Measurements from ENCODE around the gene SEPHS2.
"Not testable (repeated sequence)": the region's sequence is repeated elsewhere in the genome, so short reads cannot be mapped to it uniquely, and the experiment has no call there.

The SEPHS2 gene

GRCh38 chr16:30464078-30464477 lies 18.4 kb upstream of the SEPHS2 start:
- no peak for DNase-seq (ENCODE audit: low read depth)

DNA sequence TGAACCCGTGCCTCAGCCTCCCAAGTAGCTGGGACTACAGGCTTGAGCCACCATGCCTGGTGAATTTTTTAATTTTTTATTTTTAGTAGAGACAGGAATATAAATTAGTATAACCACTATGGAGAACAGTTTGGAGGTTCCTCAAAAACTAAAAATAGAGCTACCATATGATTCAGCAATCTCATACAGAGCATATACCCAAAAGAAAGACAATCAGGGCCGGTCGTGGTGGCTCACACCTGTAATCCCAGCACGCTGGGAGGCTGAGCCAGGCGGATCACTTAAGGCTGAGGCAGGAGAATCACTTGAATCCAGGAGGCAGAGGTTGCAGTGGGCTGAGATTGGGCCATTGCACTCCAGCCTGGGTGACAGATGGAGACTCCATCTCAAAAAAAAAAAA lies 15.8 kb upstream of the SEPHS2 start:
- not testable (repeated sequence) for DNase-seq (ENCODE audit: low read depth)

DNA sequence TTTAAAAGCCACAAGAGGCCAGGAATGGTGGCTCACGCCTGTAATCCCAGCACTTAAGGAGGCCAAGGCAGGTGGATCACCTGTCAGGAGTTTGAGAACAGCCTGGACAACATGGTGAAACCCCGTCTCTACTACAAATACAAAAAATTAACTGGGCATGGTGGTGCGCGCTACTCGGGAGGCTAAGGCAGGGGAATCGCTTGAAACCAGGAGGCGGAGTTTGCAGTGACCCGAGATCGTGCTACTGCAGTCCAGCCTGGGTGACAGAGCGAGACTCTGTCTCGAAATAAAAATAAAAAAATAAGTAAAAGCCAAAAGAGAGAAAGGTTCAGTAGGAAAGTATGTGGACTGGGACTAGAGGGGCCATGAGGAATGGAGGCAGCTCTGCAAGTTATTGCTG lies 13.8 kb upstream of the SEPHS2 start:
- no peak for DNase-seq (ENCODE audit: low read depth)

DNA sequence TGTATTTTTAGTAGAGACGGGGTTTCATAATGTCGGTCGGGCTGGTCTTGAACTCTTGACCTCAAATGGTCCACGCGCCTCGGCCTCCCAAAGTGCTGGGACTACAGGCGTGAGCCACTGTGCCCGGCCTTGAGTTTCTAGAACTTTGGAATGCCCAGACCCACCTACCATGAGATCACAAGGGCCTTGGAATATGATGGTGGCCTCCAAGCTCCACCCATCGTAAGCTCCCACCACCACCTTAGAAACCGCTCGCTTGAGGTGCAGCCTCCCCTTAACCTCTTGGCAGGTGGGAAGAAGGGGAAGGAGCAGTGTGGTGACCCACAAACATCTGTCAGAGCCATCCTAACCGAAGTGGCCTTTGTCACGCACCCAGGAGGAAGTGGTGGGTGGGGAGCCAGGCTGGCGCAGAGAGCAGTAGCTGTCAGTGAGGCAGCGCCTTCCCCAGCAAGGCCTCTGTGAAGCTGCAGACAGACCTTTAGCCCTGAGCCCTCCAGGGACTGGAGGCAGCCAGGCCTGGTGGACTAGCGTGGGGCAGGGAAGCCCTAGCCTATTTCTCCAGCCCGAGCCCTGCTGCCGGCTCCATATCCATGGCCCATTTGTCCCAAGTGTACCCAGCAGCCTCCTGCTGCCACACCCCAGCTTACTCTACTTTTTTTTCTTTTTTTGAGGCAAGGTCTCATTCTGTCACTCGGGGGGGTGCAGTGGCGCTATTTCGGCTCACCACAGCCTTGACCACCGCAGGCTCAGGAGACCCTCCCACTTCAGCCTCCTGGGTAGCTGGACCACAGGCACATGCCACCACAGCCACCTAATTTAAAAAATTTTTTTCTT lies 13.1 kb upstream of the SEPHS2 start:
- no peak for DNase-seq (ENCODE audit: low read depth)

GRCh38 chr16:30457743-30458560 lies 12.3 kb upstream of the SEPHS2 start:
- no peak for DNase-seq (ENCODE audit: low read depth)

- DNase-seq (ENCODE audit: low read depth) = no peak
These were observed 11.6 kb upstream of the SEPHS2 start for GRCh38 chr16:30457256-30457655.

DNA sequence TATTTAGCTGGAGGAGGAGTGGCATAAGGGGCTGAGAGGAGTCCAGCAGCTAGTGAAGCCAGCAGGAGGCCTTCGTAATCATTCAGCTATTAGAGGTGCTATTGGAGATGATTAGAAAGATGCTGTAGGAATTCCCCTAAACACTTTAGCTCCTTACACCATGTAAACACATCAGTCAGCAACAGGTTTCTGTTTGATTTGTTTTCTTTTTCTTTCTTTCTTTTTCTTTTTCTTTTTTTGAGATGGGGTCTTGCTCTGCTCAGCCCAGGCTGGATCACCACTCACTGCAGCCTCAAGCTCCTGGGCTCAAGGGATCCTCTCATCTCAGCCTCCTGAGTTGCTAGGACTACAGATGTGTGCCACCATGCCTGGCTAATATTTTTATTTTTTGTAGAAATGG lies 10.6 kb upstream of the SEPHS2 start:
- DNase-seq (ENCODE audit: low read depth) = no peak

GRCh38 chr16:30452709-30453580 lies 7.3 kb upstream of the SEPHS2 start:
- not testable (repeated sequence) for DNase-seq (ENCODE audit: low read depth)

- no peak for DNase-seq (ENCODE audit: low read depth)
These were observed 3.4 kb upstream of the SEPHS2 start for GRCh38 chr16:30449116-30449435.

- DNase-seq (ENCODE audit: low read depth) = no peak
These were observed 2.0 kb upstream of the SEPHS2 start for GRCh38 chr16:30447512-30448226.

DNA sequence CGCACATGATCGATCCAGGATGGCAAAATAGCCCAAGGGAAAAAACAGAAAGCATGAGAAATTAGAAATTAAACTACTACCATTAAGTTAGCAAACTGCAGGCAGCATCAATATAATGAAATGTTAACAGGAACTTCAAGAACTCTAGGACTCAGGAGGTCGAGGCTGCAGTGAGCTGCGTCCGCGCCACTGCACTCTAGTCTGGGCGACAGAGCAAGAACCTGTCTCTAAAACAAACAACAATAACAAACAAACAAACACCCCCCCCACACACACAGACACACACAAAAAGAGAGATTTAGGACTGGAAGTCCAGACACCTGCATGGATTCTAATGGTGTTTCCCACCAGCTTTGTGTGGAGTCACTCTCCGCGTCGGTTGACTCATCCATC lies 525 bp upstream of the SEPHS2 start:
- DNase-seq (ENCODE audit: low read depth) = no peak

DNA sequence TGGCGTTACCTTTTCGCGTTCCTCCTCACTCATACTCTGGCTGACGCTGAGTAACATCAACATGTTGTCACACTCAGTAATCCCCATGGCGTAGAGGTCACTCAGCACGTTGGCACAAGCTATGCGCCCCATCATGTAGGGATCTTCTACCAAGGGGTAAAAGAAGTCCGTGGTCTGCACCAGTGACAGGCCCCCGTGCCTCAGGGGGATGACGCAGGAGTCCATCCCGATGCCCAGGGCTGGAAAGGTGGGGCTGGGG lies 596 bp downstream of the SEPHS2 start:
- no peak for DNase-seq (ENCODE audit: low read depth)

- DNase-seq (ENCODE audit: low read depth) = no peak
These were observed 1.2 kb downstream of the SEPHS2 start for GRCh38 chr16:30444231-30445148.

GRCh38 chr16:30443631-30444030 lies 2.0 kb downstream of the SEPHS2 start:
- no peak for DNase-seq (ENCODE audit: low read depth)

DNA sequence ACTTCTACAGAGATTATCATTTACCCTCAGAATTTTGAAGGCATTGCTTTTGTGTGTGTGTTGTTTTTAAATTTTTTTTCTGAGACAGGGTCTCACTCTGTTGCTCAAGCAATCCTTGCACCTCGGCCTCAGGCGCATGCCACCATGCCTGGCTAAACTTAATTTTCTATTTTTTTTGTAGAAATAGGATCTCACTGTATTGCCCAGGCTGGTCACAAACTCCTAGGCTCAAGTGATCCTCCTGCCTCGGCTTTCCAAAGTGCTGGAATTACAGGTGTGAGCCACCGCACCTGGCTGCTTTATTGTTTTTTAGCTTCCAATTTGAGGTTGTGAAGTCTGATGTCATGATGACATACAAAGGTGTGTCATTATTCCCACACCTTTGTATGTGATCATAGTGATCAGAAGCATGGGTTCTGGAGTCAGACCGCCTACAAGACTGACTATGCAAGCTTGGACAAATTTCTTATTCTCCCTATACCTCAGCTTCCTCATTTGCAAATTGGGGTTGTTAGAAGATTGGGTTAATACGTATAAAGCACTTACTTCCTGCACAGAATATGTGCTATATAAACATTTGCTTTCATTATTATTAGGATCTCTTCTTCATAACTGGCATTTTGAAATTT lies 5.8 kb downstream of the SEPHS2 start:
- DNase-seq (ENCODE audit: low read depth) = no peak

- DNase-seq (ENCODE audit: low read depth) = no peak
These were observed 6.8 kb downstream of the SEPHS2 start for GRCh38 chr16:30438835-30439234.

DNA sequence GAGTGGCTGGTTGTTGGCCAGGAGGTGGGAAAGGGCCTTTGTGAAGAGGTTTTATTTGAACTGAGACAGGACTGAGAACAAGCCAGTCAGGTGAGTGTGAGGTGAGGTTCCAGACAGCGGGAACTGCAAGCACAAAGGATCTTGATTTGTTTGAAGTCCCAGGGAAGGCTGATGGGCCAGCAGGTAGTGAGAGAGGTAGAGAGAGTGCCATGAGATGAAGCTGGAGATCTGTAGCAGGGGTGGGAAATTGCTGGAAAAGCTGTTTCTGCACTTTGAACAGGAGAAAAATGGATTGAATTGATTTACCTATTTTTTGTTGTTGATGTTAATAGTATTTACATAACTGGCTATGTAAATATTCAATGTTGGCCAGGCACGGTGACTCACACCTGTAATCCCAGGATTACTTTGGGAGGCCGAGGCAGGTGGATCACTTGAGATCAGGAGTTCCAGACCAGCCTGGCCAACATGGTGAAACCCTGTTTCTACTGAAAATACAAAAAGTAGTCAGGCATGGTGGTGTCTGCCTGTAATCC lies 8.1 kb downstream of the SEPHS2 start:
- DNase-seq (ENCODE audit: low read depth) = no peak

GRCh38 chr16:30434852-30435251 lies 10.8 kb downstream of the SEPHS2 start:
- no peak for DNase-seq (ENCODE audit: low read depth)

DNA sequence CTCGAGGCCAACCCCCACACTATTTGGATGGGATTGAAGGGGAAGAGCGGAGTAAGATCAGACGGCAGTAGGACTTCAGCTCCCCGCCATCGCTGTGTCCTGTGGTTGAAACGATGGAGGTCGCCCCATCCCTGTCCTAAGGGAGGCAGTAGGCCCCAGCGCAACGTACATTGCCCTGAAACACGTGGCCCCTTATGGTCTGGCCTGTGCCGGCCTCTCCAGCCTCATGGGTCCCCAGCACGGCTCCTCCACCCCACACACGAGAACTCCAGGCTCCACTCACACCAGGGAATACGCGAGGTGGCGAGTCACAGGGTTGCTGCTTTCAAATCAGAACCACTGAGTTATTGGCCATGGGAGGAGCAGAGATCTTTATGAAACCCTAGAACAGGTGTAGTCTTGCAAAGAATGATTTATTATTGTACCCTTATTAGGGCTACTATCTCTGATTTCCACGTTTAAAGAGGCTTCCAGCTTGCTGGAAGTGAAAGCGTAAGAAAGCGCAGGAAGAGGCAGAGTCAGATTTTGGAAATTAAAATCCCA lies 15.2 kb downstream of the SEPHS2 start:
- no peak for DNase-seq (ENCODE audit: low read depth)
